ENCODE results near the gene COX10. TPM values are rescaled to one million over a fixed set of nuclear protein-coding genes. Genes with fewer than 3 reads are reported as not detected.
"Not testable (repeated sequence)": the region's sequence is repeated elsewhere in the genome, so short reads cannot be mapped to it uniquely, and the experiment has no call there.

COX10 gene
- total RNA-seq, 1 experiment from 2014 or later: 34.5 TPM

DNA sequence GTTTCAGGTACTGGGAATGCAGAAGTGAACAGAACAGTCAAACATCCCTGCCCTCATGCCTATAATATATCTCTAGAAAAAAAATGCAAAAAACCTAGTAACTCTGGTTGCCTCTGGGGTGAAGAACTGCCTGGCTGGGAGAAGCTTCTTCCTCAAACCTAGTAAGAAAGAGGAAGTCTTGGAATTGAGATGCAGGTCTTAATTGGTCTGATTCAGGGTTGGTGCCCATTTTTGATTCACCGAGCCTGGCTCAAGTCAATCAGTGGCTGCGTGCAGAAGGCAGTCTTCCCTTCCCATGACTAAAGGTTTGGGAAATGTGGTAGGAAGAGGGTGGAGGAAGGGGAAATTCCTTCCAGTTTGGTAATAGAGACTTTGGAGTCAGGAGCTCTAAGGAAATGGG lies 145.0 kb downstream of the COX10 start:
- H3K9ac ChIP-seq (ENCODE audit: low read length): no peak overlapping the region
- H3K79me2 ChIP-seq (ENCODE audit: low read length): no peaks in the 10 kb centered on the region
- H3K27me3 ChIP-seq (ENCODE audit: low read length): no peaks in the 10 kb centered on the region
- H3K27ac ChIP-seq (ENCODE audit: low read length): no peak overlapping the region
- no peaks in the 10 kb centered on the region for H3K36me3 ChIP-seq (ENCODE audit: insufficient read depth, low read length)
- no peak overlapping the region for H3K4me2 ChIP-seq (ENCODE audit: low read depth, low read length, poor library complexity, severe bottlenecking)
- no peaks in the 10 kb centered on the region for H3K4me1 ChIP-seq (ENCODE audit: low read length)
- no peak overlapping the region for H2AFZ ChIP-seq (ENCODE audit: low read length)
- DNase-seq: no peak
- no peak overlapping the region for H3K4me3 ChIP-seq (ENCODE audit: low read length)
- no peaks in the 10 kb centered on the region for H3K9me3 ChIP-seq (ENCODE audit: low read length)
- no peaks in the 10 kb centered on the region for H4K20me1 ChIP-seq (ENCODE audit: insufficient read depth, low read depth, low read length)
- H3K9me2 ChIP-seq (replicated peaks; ENCODE audit: insufficient read depth, low read length): no peaks in the 10 kb centered on the region

DNA sequence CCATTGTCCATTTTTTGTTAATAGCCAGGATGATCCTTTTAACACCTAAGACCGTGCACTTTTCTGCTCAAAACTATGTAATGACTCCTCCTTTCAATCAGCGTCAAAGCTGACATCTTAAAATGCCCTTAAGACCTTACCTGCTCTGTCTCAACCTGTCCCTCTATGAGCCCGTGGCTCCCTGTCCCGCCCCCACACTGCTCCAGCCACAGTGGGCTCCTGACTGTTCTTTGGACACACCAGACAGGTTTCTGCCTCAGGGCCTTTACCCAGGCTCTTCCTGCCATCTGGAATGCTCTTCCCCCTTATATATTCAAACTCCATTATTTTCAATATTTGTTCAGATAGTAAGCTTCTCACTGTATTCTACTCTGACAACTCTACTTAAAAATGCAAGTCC lies 153.3 kb downstream of the COX10 start:
- H3K4me3 ChIP-seq (ENCODE audit: low read length): no peak overlapping the region
- no peak overlapping the region for H3K4me2 ChIP-seq (ENCODE audit: low read depth, low read length, poor library complexity, severe bottlenecking)
- H3K27ac ChIP-seq (ENCODE audit: low read length): no peak overlapping the region
- no peak overlapping the region for H3K9ac ChIP-seq (ENCODE audit: low read length)
- H3K9me2 ChIP-seq (replicated peaks; ENCODE audit: insufficient read depth, low read length): no peaks in the 10 kb centered on the region
- H3K27me3 ChIP-seq (ENCODE audit: low read length): no peaks in the 10 kb centered on the region
- no peak overlapping the region for H2AFZ ChIP-seq (ENCODE audit: low read length)
- no peak for DNase-seq
- no peaks in the 10 kb centered on the region for H3K9me3 ChIP-seq (ENCODE audit: low read length)
- no peaks in the 10 kb centered on the region for H4K20me1 ChIP-seq (ENCODE audit: insufficient read depth, low read depth, low read length)
- H3K36me3 ChIP-seq (ENCODE audit: insufficient read depth, low read length): no peaks in the 10 kb centered on the region
- H3K79me2 ChIP-seq (ENCODE audit: low read length): no peaks in the 10 kb centered on the region
- H3K4me1 ChIP-seq (ENCODE audit: low read length): no peaks in the 10 kb centered on the region

- no peaks in the 10 kb centered on the region for H3K79me2 ChIP-seq (ENCODE audit: low read length)
- H3K27ac ChIP-seq (ENCODE audit: low read length): no peak overlapping the region
- no peak overlapping the region for H3K9ac ChIP-seq (ENCODE audit: low read length)
- H3K4me1 ChIP-seq (ENCODE audit: low read length): no peaks in the 10 kb centered on the region
- no peak overlapping the region for H2AFZ ChIP-seq (ENCODE audit: low read length)
- no peaks in the 10 kb centered on the region for H4K20me1 ChIP-seq (ENCODE audit: insufficient read depth, low read depth, low read length)
- no peaks in the 10 kb centered on the region for H3K27me3 ChIP-seq (ENCODE audit: low read length)
- no peaks in the 10 kb centered on the region for H3K36me3 ChIP-seq (ENCODE audit: insufficient read depth, low read length)
- no peak overlapping the region for H3K4me3 ChIP-seq (ENCODE audit: low read length)
- no peaks in the 10 kb centered on the region for H3K9me3 ChIP-seq (ENCODE audit: low read length)
- H3K9me2 ChIP-seq (replicated peaks; ENCODE audit: insufficient read depth, low read length): no peaks in the 10 kb centered on the region
- DNase-seq: no peak
- H3K4me2 ChIP-seq (ENCODE audit: low read depth, low read length, poor library complexity, severe bottlenecking): no peak overlapping the region
Observed at GRCh38 chr17:14225254-14225980, 156.1 kb downstream of the COX10 start.

DNA sequence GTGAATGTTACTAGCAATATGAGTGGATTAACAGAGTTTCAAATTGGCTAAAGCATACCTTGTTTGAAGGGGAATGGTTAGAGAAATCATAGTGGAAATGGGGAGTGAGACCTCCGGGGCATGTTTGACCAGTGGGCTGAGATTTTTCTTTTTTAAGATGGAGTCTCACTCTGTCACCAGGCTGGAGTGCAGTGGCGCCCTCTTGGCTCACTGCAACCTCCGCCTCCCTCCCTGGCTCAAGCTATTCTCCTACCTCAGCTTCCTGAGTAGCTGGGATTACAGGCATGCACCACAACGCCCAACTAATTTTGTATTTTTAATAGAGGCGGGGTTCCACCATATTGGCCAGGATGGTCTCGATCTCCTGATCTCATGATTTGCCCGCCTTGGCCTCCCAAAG lies 157.7 kb downstream of the COX10 start:
- Histone ChIP-seq H3K9me3 (ENCODE audit: low read length) (no peaks in the 10 kb centered on the region), H3K79me2 (ENCODE audit: low read length) (no peaks in the 10 kb centered on the region), H3K9me2 (replicated peaks; ENCODE audit: insufficient read depth, low read length) (no peaks in the 10 kb centered on the region), H3K4me2 (ENCODE audit: low read depth, low read length, poor library complexity, severe bottlenecking) (no peak overlapping the region), H3K4me3 (ENCODE audit: low read length) (no peak overlapping the region), H3K9ac (ENCODE audit: low read length) (no peak overlapping the region), H4K20me1 (ENCODE audit: insufficient read depth, low read depth, low read length) (no peaks in the 10 kb centered on the region), H2AFZ (ENCODE audit: low read length) (no peak overlapping the region), H3K27ac (ENCODE audit: low read length) (no peak overlapping the region), H3K4me1 (ENCODE audit: low read length) (no peaks in the 10 kb centered on the region), H3K36me3 (ENCODE audit: insufficient read depth, low read length) (no peaks in the 10 kb centered on the region), H3K27me3 (ENCODE audit: low read length) (no peaks in the 10 kb centered on the region)
- DNase-seq: no peak

- H3K27me3 ChIP-seq (ENCODE audit: low read length): no peaks in the 10 kb centered on the region
- no peak overlapping the region for H3K27ac ChIP-seq (ENCODE audit: low read length)
- H3K9me2 ChIP-seq (replicated peaks; ENCODE audit: insufficient read depth, low read length): no peaks in the 10 kb centered on the region
Observed at GRCh38 chr17:14228903-14229302, 159.6 kb downstream of the COX10 start.

DNA sequence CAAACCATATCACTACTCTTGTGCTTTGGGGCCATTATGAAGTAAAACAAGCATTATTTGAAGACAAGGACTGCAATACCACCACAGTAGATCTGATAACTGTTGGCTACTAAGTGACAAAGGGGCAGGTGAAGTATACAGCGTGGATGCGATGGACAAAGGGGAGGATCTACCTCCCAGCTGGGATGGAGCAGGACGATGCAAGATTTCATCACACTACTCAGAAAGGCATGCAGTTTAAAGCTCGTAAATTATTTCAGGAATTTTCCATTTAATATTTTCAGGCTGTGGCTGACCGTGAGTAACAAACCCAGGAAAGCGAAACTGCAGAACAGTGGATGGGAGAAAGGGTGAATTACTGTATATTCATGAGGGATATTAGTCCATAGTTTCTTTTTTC lies 161.9 kb downstream of the COX10 start:
- not testable (repeated sequence) for H3K4me3 ChIP-seq (ENCODE audit: low read length); H3K9me3 ChIP-seq (ENCODE audit: low read length); H3K27me3 ChIP-seq (ENCODE audit: low read length); H3K36me3 ChIP-seq (ENCODE audit: insufficient read depth, low read length); H3K4me1 ChIP-seq (ENCODE audit: low read length); H4K20me1 ChIP-seq (ENCODE audit: insufficient read depth, low read depth, low read length); H3K79me2 ChIP-seq (ENCODE audit: low read length); H3K9me2 ChIP-seq (replicated peaks; ENCODE audit: insufficient read depth, low read length); H3K4me2 ChIP-seq (ENCODE audit: low read depth, low read length, poor library complexity, severe bottlenecking); H3K27ac ChIP-seq (ENCODE audit: low read length); H2AFZ ChIP-seq (ENCODE audit: low read length); H3K9ac ChIP-seq (ENCODE audit: low read length); DNase-seq

More at GRCh38 chr17:14228903-14229302, 159.6 kb downstream of the COX10 start:
- no peak overlapping the region for H3K4me3 ChIP-seq (ENCODE audit: low read length)
- H3K79me2 ChIP-seq (ENCODE audit: low read length): no peaks in the 10 kb centered on the region
- no peaks in the 10 kb centered on the region for H3K4me1 ChIP-seq (ENCODE audit: low read length)
- H3K36me3 ChIP-seq (ENCODE audit: insufficient read depth, low read length): no peaks in the 10 kb centered on the region
- DNase-seq: no peak
- no peak overlapping the region for H2AFZ ChIP-seq (ENCODE audit: low read length)
- no peaks in the 10 kb centered on the region for H3K9me3 ChIP-seq (ENCODE audit: low read length)
- H3K4me2 ChIP-seq (ENCODE audit: low read depth, low read length, poor library complexity, severe bottlenecking): no peak overlapping the region
- H3K9ac ChIP-seq (ENCODE audit: low read length): no peak overlapping the region
- H4K20me1 ChIP-seq (ENCODE audit: insufficient read depth, low read depth, low read length): no peaks in the 10 kb centered on the region

DNA sequence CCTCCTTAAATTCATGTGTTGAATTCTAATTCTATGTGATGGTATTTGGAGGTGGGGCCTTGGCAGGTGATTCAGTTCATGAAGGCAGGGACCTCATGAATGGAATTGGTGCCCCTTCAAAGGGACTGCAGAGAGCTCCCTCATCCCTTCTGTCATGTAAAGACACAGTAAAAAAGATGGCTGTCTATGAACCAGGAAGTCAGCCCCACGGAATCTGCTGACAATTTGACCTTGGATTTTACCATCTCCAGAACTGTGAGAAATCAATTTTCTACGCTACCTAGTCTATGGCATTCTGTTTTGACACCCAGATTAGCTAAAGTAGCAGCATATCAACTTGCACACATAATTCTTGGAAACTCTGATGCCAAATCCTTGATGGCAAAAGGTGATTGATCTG lies 165.7 kb downstream of the COX10 start:
- not testable (repeated sequence) for H4K20me1 ChIP-seq (ENCODE audit: insufficient read depth, low read depth, low read length); H2AFZ ChIP-seq (ENCODE audit: low read length); H3K4me2 ChIP-seq (ENCODE audit: low read depth, low read length, poor library complexity, severe bottlenecking); H3K27ac ChIP-seq (ENCODE audit: low read length); H3K27me3 ChIP-seq (ENCODE audit: low read length); H3K4me3 ChIP-seq (ENCODE audit: low read length); H3K36me3 ChIP-seq (ENCODE audit: insufficient read depth, low read length); DNase-seq; H3K9me3 ChIP-seq (ENCODE audit: low read length); H3K4me1 ChIP-seq (ENCODE audit: low read length); H3K9me2 ChIP-seq (replicated peaks; ENCODE audit: insufficient read depth, low read length); H3K9ac ChIP-seq (ENCODE audit: low read length); H3K79me2 ChIP-seq (ENCODE audit: low read length)

- not testable (repeated sequence) for H4K20me1 ChIP-seq (ENCODE audit: insufficient read depth, low read depth, low read length); DNase-seq; H3K4me2 ChIP-seq (ENCODE audit: low read depth, low read length, poor library complexity, severe bottlenecking); H3K9ac ChIP-seq (ENCODE audit: low read length); H2AFZ ChIP-seq (ENCODE audit: low read length); H3K9me2 ChIP-seq (replicated peaks; ENCODE audit: insufficient read depth, low read length); H3K9me3 ChIP-seq (ENCODE audit: low read length); H3K4me3 ChIP-seq (ENCODE audit: low read length); H3K4me1 ChIP-seq (ENCODE audit: low read length); H3K79me2 ChIP-seq (ENCODE audit: low read length); H3K27ac ChIP-seq (ENCODE audit: low read length); H3K27me3 ChIP-seq (ENCODE audit: low read length); H3K36me3 ChIP-seq (ENCODE audit: insufficient read depth, low read length)
Observed at GRCh38 chr17:14236032-14236431, 166.7 kb downstream of the COX10 start.

DNA sequence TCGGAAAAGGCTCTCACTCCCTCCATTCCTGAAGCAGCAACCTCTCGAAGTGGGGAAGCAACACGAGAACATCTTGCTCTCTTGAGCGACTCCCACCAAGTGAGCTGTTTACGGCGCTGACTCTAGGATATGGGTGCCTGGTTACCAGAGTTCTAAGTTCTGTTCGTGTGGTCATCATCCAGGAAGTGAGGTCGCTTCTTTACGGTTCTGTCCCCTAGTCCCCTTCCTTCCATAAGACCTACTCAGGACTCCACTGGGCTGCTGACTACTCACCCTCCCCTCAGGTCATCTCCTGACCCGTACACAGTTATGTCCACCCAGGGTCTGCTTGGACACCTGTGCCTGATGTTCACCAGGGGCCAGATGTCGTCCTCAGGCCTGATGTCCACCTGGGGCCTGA lies 167.5 kb downstream of the COX10 start, which contains the start of gene CDRT15:
Gene CDRT15, minus strand, starts transcription at position 101 of the 400 bp plus-strand sequence. Its CDS starts 29 bp downstream, at position 72.
- H2AFZ ChIP-seq (ENCODE audit: low read length): not testable (repeated sequence)

More for the DNA sequence above, 167.5 kb downstream of the COX10 start, which contains the start of gene CDRT15:
- not testable (repeated sequence) for H3K79me2 ChIP-seq (ENCODE audit: low read length); H3K36me3 ChIP-seq (ENCODE audit: insufficient read depth, low read length); H3K4me3 ChIP-seq (ENCODE audit: low read length); H3K9me3 ChIP-seq (ENCODE audit: low read length); H3K27ac ChIP-seq (ENCODE audit: low read length); H4K20me1 ChIP-seq (ENCODE audit: insufficient read depth, low read depth, low read length); H3K27me3 ChIP-seq (ENCODE audit: low read length); H3K9ac ChIP-seq (ENCODE audit: low read length); H3K4me2 ChIP-seq (ENCODE audit: low read depth, low read length, poor library complexity, severe bottlenecking); DNase-seq; H3K4me1 ChIP-seq (ENCODE audit: low read length); H3K9me2 ChIP-seq (replicated peaks; ENCODE audit: insufficient read depth, low read length)
